CD1c-positive myeloid dendritic cell (primary cell): ENCODE measurements around the gene S1PR1.

ENCODE experiments used
- DNase-seq: peaks from one replicate; pipeline ENCODE4 v3.0.0-alpha.2; 2016; ENCODE audit errors: extremely low spot score

S1PR1 gene

DNA sequence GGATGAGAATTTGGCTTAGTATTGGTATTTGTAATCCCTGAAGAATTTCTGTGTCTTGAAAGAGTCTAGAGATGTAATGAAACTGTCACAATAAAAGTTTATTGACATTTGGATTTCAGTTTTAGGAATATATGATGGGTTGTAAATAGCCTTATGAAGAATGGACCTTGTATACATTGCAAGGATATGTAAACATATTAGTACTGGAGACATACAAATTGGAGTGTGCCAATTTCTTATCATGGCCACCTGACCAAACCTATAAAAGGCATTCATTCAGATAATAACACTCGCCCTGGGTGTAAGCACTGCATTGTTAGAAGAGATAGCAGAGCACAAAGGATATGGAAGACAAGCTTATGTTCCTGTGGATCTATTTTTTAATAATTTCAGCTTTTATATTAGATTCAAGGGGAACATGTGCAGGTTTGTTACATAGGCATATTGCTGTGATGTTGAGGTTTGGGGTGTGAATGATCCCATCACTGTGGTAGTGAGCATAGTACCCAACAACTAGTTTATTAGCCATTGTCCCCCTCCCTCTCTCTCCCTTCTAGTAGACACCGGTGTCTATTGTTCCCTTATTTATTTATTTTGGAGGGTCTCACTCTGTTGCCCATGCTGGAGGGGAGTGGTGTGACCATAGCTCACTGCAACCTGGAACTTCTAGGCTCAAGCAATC, 8.6 kb downstream of the S1PR1 start:
- no peak for DNase-seq

DNA sequence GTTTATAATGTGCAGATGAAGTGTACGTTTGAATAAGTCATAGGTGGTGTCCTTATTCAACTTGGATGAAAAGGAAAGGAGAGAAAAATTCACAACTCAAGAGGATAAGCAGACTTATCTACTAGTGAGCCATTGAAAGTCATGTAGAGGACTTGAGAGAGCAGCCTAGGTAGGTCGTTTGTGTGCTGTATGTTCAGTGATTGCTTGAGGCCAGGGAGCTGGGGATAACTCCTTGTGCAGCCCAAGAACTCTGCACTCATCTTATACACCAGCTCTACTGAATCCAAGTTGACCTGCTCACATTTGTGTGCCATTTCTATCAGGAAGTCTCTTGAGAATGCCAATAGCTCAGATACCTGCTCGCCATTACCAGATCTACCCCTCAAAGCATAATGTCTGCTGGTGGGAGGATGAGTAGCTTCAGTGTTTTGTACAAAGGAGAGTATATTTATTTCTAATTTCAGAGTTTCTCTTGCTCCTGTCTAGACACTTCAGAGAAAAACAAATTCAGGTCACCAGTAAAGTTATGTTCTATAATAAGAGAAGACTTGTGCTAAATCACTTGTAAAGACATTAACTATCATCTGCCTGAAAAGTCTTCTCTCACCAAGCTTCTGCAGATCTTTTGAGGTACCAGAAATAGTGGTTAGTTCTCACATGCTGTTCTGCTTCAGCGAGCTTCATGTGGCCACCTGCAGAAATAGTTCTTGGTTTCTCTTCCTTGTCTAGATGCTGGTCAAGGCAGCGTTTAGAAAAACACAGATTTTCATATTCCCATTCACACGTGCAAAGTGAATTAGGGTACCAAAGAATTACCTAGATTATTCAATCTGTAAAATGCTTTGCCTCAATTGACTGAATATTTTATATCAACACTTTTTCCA, 10.8 kb downstream of the S1PR1 start:
- no peak for DNase-seq

DNA sequence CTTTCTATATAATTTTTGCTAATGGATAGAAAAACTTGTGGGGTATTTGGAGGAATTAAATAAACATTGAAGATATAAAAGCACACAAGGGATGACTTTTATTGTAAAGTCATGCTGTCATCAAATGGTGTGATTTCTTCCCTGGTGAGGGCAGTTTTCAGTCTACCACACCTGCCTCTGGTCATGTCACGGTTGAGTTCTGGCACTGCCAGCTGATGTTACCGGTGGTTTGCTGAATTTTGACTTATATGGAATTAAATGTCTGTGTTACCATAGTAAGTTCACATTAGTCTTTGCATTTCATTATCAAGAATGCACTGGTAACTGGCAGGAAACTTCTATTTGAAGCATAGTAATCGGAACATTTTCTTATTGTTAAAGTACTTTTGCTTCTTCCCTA, 13.4 kb downstream of the S1PR1 start:
- DNase-seq = no peak

DNA sequence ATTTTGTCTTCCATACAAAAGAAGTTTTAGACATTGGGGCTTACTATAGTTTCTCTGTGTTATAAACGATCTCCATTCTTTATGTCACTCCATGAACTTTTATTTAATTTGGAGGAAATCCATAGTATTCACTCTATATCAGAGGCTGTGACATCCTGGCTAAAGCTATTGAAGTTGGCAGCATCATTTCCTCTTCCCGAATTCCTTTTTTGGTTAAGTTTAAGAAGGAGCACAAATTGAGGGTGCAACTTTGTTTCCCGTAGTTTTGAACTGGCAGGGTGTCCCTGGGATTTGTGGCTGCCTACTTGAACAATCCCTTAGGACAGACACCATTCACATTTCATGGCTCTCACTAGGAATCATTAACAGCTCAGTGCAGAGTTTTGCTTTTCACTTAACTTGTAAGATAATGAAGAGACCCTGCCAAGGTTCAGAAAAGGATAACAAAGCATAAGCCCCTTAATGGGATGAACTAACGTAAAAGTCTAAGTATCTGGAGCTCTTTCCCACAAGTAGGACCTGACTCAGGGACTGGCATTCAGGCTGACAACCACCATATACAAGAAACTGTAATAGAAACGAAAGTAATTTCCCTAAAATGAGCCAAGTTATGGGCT, 13.9 kb downstream of the S1PR1 start:
- DNase-seq = no peak

DNA sequence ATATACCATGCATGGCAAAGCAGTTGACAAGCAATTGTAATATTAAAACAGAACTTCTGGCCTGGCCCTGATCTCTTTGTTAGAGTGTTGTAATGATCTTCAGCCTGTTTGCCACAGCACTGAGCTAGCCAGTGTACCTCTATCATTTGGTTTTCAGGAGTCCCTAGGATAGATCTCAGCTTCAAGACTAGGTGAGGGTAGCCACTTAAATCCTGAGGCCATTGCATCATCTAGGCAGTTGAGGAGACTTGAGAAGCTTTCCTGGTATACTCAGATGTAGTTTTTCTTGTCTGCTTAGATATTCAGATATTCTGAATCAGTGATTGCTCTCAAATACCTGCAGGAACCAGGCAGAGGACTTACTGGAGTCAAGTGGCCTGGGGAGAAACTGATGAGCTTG, 14.7 kb downstream of the S1PR1 start:
- no peak for DNase-seq

DNA sequence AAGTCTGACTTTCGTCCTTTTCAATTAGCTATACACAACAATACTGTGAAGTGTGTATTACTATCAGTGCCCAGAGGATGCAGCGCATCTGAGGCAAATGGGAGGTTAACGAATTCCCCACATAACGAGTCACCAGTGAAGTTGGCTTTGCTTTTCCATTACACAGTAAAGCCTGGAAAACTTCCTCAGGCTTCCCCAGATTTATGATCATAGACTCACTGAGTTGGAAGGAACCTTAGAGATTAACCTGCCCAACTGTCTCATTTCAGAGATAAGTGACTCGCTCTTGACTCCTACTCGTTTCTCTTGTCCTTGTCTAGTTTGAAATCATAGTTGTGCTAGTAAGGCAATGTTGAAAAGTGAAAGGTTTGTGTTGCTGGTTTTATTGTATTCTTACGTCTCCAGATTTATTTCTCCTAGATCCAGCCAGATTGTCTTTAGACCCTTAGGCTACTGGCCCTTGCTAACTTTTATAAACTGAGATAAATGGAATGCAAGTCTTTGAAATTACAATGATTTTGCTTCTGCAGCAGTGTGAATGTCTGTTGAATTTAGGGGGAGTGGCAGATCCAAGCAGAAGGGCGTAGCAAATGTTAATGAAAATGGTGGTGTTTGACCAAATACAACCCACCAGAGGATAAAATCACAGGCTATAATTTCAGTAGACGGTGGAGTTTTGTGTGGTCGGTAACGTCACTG, 17.3 kb downstream of the S1PR1 start:
- DNase-seq = no peak

DNA sequence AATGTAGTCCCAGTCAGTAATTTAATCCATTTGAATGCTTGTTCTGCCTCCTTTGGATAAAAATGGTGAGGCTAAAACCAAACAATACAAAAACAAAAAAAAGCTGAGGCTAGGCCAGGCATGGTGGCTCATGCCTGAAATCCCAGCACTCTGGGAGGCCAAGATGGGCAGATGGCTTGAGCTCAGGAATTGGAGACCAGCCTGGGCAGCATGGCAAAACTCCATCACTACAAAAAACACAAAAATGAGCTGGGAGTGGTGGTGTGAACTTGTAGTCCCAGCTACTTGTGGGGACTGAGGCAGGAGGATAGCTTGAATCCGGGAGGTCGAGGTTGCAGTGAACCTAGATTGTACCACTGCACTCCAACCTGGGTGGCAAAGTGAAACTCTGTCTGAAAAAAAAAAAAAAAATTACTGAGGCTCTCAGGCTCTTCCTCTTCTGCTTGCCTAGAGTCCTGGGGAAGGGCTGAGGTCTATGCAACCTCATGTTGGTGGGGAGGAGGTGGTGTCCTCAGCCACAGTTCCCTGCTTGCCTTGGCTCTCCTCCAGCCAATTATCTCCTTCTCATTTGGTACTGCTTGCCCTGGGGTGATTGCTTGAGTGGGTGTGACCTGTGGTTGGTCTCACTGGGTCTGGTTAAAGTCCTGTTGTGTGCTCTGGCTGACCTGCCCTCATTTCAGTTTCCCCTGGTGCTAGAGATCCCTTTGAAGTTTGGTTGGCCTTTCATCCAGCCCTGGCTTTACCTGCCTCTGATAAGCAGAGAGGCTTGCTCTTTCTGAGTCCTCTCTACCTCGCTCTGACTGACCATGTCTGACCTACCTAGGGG, 20.9 kb downstream of the S1PR1 start:
- peak; percentile 67 for DNase-seq

DNA sequence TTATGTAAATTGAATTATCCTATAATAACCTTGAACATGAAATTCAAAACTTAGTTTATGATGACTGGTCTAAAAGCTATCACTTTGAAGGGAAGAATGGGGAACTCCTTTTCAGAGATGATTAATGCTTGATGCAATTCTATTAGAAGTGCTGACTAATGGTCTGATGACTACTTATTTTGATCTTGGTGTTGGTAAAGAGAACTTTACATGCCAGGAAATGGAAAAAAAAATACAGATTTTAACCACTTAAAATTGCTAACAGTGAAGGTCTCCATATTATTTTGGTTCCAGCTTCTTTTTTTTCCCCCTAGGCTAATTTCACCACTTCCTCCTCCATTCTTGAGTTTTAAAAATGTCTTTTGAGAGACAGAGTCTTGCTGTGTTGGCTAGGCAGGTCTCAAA, 22.9 kb downstream of the S1PR1 start:
- DNase-seq = peak; percentile 84

DNA sequence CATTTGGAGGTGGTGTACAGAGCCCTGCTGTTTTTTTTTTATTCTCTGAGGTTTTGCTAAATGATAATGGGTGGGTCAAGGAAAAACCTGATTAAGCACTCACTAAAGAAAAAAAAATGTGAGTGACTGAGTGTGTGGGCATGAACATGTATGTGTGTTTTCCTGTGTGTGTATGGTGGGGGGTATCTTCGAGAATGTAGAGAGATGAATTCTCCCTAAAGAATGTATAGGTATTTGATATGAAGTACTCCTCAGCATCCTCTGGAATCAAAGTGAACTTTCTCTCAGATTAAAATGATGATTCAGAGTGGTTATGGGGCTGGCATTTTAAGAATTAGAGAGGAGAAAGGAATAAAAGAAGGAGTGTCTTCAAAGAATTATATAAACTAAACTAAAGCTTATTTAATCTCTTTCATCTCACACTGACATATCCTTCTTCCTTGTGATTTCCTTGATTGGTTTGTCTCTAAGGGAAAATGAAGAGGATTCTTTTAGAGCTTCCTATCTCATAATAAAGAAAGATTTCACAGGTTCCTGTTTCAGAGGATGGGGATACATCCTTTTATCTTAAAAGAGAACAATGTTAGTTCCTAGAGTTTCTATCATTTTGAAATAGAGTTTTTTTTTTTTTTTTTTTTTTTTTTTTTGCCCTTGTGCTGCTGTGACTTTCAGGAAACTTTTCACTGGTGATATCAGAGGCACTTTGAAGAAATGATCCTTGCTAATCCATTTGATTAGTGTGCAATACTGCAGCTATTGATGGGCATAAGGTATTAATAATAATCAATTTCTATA, 23.9 kb downstream of the S1PR1 start:
- peak; percentile 54 for DNase-seq

DNA sequence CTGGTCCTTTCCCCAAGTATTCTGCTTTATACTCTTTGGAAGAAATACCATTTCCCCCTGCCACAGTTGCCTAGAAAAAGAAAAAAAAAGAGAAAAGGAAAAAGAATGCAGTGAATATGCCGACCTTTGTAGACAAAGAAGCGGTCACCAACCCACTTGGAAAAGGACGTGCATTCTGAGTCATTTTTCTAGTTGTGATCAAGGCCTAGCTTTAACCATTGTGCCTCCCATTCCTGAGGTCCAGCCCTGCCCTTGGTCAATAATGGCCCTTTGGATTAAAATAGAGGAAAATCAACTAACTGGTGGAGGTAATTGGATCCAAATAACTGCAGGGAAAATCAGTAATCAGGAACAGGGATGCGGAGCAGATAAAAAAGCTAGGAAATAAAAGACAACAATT, 24.8 kb downstream of the S1PR1 start:
- DNase-seq = no peak

DNA sequence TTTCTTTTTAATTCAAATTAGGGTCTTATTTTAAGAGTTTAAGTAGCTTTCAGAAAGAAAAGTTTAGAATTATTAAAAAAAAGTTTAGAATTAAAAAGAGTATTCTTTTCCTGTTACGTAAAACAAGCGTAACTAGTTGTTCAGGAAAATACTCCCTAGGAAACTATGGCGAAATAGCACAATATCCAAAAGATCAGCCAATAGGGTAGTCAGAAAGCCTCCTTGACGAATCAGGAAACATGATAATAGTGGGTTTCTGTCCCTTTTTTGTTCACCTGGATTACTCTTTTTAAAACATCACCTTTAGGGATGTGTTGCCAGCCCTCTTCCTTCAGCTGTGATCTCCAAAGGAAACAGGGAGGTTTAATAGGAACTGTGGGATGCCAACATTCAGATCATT, 25.2 kb downstream of the S1PR1 start:
- no peak for DNase-seq

DNA sequence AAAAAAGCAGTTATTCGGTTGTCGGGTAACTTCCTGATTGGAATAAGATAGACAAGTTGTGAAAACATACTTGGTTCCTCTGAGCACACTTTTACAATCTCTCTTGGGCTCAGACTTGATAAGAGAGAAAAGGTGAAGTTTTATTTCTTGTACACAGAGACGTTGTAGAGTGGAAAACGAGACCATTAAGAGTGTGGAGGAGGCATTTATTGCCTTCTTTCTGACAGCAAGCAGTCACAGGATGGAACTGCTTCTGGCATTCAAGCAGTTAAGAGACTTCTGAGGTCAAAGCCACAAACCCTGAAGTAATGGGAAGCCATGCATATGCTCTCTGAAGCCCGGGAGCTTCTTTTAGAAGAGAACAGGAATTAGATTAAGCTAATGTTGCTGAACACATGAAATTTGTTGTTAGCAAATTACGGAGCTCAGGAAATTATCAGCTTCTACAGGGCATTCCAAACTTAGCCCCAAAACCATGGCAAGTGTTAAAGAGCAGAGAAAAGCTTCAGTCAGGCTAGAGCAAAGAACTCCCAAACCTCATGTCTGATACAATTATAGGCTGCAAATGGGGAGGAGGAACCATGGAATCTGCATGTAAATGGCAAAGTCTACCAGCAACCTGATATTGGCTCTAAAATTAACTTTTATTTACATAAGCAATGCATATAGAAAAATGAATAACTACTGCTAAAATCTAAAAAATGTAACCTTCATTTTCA, 26.0 kb downstream of the S1PR1 start:
- peak; percentile 33 for DNase-seq

DNA sequence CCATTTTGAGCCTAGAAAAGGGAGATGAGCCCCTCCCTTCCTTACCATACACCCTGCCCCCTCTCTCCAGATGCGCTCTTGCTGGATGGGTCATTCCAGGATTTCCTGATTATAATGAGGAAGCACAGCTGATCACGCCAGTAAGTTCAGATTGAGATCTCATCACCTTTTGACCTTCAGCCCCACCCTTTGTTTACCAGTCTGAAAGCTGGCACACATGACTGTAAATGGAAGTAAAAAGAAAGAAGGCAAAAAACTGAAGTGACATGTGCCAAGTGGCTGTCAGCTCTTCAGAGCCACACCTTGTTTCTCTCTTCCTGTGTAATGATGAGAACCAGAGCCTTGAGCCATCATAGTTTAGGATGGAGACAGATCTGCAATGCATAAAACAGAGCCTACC, 27.9 kb downstream of the S1PR1 start:
- DNase-seq = peak; percentile 60

DNA sequence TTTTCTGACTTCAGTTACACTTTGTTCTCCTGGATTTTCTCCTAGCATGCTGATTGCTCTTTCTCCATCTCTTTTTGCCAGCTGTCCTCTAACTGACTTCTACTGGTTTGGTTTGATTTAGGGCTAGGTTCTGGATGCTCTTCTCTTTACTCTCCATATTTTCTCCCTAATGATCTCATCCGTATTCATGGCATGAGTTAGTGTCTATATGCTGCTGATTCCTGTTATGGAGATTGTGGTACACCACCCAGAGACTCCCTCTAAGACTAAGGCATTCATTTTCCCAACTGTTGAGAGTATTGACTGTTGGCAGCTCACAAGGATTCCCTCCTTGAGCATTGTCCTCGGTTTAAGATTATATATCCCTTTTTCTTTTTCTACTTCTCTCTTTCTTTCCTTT, 28.9 kb downstream of the S1PR1 start:
- DNase-seq = no peak

DNA sequence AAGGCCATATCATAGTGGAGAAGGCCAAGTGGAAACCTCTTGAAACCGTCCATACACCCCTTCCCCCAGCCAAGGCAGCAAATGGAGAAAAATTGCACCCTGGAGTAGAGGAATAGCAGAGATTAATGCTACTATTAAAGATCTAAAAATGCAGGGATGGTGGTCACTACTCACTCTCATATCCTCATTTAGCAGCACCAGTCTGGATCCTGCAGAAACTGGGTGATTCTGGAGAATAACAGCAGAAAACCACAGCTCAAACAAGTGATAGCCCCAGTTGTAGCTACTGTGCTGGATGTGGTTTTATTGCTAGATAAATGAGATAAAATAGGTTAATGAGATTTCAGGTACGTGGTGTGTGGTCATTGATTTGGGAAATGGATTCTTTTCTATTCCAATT, 30.3 kb downstream of the S1PR1 start:
- no peak for DNase-seq

DNA sequence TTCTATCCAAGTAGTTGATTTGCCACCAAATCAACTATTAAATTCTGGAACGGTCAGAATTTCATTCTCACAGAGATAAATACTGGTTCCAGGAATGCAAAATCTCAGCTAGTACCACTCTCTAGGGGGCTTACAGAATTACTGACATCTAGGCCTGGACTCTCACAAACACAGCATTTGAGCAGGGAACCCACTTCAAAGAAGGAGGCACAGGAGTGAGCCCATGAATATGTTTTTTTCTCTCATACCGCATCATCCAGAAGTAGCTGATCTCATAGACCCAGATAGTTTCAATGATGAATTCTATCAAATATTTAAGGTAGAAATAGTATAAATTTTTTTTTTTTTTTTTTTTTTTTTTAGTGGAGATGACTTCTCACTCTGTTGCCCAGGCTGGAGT, 32.1 kb downstream of the S1PR1 start:
- no peak for DNase-seq

DNA sequence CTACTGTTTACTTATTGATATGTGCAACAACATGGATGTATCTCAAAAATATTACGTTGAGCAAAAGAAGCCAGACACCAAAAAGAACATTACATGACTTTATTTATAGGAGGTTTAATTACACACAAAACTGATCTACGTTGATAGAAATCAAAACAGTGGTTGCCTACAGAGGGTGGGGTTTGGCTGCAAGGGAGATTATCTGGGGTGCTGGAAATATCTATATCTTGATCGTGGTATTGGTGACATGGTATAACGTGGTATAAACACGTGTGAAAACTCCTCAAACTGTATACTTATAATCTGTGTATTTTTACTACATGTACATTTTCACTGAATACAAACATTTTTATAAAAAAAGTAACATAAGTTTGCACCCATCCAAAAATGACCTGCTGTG, 38.9 kb downstream of the S1PR1 start:
- no peak for DNase-seq

DNA sequence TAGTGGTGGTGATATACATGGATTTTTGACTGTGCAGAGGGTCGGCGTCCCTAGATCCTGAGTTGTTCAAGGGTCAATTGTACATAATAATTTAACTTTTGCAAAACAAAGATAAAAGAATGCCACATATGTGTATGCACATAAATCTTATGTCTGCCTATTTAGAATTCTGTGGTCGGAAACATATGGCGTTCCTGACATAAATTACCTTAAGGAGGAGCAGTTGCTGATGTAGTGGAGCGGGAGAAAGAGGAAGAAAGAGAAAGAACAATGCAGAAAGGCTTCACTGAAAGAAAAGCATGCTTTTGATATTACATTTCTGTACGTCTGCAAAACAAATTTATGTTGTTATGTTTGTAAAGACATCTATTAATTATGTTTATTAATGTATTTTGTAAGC, 40.0 kb downstream of the S1PR1 start:
- no peak for DNase-seq

DNA sequence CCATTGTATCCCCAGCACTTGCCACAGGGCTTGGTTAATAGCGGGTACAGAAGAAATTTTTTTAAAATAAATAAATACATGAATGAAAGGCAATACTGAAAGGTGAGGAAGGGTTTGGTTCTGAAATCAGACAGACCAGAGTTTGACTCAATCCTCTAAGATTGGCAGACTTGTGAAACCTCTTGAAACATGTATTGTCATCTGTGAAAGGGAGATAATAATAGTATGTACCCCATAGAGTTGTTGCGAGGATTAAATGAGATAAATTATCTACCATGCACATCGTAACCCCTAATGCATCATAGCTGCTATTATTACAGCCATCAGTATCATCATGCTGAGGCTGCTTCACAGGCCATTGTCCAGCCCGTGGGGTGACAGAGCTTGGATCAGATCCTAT, 41.4 kb downstream of the S1PR1 start:
- DNase-seq = no peak

DNA sequence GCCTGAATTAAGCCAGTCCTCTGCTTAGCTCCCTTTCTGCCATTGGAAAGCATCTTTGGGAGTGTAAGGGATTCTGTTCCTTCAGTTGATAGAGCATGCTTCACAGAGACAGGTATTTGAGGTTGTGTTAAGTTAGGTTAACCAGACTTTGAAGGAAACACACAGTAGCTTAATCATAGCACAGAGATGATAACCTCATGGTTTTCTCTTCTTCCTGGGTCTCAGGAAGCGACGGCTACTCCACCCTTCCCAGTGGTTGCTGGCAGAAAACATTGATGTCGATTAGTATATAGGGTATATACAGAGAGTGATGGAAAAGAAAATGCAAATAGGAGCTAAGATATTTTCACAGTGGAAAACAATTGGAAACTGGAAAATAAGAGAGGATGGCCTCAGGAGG, 42.0 kb downstream of the S1PR1 start:
- no peak for DNase-seq
